HG02884 (cell line): ENCODE measurements around the gene MTTP.

Source experiments
- ATAC-seq: cut with Tn5 transposase; IDR thresholded peaks from one replicate; pipeline ENCODE4 v1.9.1; 2021; ENCODE audit warnings: mild to moderate bottlenecking, moderate library complexity; ENCODE audit not compliant: unreplicated experiment

Gene MTTP

GRCh38 chr4:99665983-99666382, 91.4 kb downstream of the MTTP start:
- ATAC-seq: no peak

GRCh38 chr4:99668472-99668871, 93.8 kb downstream of the MTTP start:
- ATAC-seq: no peak

DNA sequence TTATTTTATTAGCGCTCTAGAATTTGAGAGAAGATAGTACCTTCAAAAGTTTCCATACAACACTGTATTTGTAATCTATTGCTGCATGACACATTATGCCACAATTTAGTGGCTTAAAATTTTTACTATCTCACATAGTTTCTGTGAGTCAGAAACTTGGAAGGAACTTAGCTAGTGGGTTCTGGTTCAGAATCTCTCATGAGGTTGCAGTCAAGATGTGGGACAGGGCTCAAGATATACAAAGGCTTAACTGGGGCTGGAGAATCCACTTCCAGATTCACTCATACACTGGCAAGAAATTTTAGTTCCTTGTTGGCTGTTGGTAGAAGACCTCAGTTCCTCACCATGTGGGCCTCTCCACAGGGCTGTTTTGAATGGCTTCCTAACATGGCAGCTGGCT, 94.5 kb downstream of the MTTP start:
- ATAC-seq: no peak

DNA sequence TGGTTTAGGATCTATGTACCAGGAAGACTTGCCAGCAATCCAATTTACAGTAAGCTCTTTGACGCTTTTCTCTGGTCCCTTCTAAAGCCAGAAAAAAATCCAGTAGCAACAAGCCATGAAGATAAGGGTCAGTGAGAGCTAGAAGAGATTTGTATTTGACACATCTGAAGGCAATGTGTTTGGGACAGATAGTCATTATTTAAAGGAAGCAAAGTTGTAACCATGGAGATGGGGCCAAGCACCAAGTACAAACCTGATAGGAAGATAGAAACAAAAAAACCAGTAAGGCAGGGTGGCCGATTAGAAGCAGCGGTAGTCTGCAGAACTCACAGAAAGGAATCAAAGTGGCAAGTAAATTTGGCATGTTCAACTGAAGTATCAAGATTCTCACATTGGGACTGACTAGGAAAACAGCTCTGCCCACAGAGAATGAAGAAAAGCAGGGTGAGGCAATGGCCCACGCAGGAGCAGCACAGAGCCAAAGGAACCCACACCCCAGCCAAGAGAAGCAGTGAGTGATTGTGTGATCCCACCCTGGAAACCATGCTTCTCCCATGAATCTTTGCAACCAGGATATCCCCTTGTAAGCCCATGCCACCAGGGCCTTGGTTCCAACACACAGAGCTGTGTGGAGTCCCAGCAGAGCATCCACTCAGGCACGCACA, 95.9 kb downstream of the MTTP start:
- ATAC-seq: no peak
